ENCODE data around the gene PTPRA. TPM values are rescaled to one million over a fixed set of nuclear protein-coding genes. Genes with fewer than 3 reads are reported as not detected.

The PTPRA gene
- total and polyA plus RNA-seq, 2 of the 13 experiments (the other 11 are each of a cell fraction or from before 2014, with no cell fraction given): 47.2 to 127 TPM

GRCh38 chr20:3067139-3068014 lies 194.1 kb downstream of the PTPRA start:
- H4K20me1 ChIP-seq (ENCODE audit: insufficient read depth, low read length): no peaks in the 10 kb centered on the region
- no peaks in the 10 kb centered on the region for H3K79me2 ChIP-seq (ENCODE audit: insufficient read depth, low read length)
- CTCF ChIA-PET (ENCODE audit: low intra/inter-chr PET ratio, low total read pairs): no interaction called here
- POLR2A ChIA-PET: interaction anchor here (1.1 kb wide), 1 partner anchor 54 kb away, joined by 3 read pairs; no protein-coding TSS in a partner anchor
- H3K4me2 ChIP-seq (ENCODE audit: low read depth, low read length): peak overlapping the region; percentile 60
- no peaks in the 10 kb centered on the region for H3K9me3 ChIP-seq (ENCODE audit: low read length)
- DNase-seq (ENCODE audit: low spot score) (no peak), ATAC-seq (no peak), FAIRE-seq (no peak)
- peak overlapping the region in 1 of 3 experiments; percentile 12; a peak in 1 of 6 replicates for H3K4me3 ChIP-seq (replicated peaks in 1 of 3; ENCODE audit: insufficient read depth in 1 of 3, low read depth in 2 of 3, low read length in 3 of 3)
- H2AFZ ChIP-seq (ENCODE audit: low read length): no peak overlapping the region
- H3K27me3 ChIP-seq (ENCODE audit: control insufficient read depth in 1 of 2, insufficient read depth in 2 of 2, low read length in 2 of 2): peaks cover 4 to 23% of the 10 kb centered on the region in 2 experiments; a peak in 4 of 5 replicates
- peaks cover 67% of the 10 kb centered on the region for H3K4me1 ChIP-seq (ENCODE audit: insufficient read depth, low read length)
- 8% methylated on average over 23 of the region's 23 CpGs for WGBS (ENCODE audit: low lambda C conversion rate)
- no peak overlapping the region for H3K27ac ChIP-seq (ENCODE audit: extremely low read length, insufficient read depth, low read length)
- H3K9ac ChIP-seq (ENCODE audit: insufficient read depth, low read depth, low read length): no peak overlapping the region
- BruUV-seq (replicated peaks): no TSS peak
- no peaks in the 10 kb centered on the region for H3K36me3 ChIP-seq (replicated peaks in 1 of 2; ENCODE audit: control insufficient read depth in 1 of 2, insufficient read depth in 2 of 2, low read length in 2 of 2)
- in situ Hi-C loops (cut with HindIII; ENCODE audit: extremely low pct_ligation_motif_present, low pct_unique_long_range_greater_than_20kb): no loop called here
- intact Hi-C loops (cut with micrococcal nuclease; ENCODE audit: unreplicated experiment): no loop called here
- TF ChIP-seq ASH2L (IDR thresholded peaks at IDR 0.05; ENCODE audit: insufficient read length, low read depth, low read length) (no peak), KDM1A (CRISPR knock-in tag; IDR thresholded peaks at IDR 0.05) (no peak), SMAD3 (CRISPR knock-in tag; IDR thresholded peaks at IDR 0.05) (no peak), RARG (CRISPR knock-in tag; IDR thresholded peaks at IDR 0.05; ENCODE audit: low read depth) (no peak), SRSF9 (IDR thresholded peaks at IDR 0.05; ENCODE audit: borderline replicate concordance, insufficient read depth, low read depth, low read length, poor library complexity, severe bottlenecking) (no peak), MED13 (CRISPR knock-in tag; IDR thresholded peaks at IDR 0.05) (no peak), EP300 (IDR thresholded peaks at IDR 0.05; ENCODE audit: low read depth in 2 of 2, low read length in 2 of 2) (no peak), EP300 (CRISPR knock-in tag; IDR thresholded peaks at IDR 0.05; ENCODE audit: borderline replicate concordance) (no peak), DR1 (CRISPR knock-in tag; IDR thresholded peaks at IDR 0.05) (no peak), STAT5B (CRISPR knock-in tag; IDR thresholded peaks at IDR 0.05) (no peak), RFX1 (IDR thresholded peaks at IDR 0.05) (no peak), SRSF1 (optimal IDR thresholded peaks at IDR 0.05; ENCODE audit: low read depth, low read length) (no peak), ZNF570 (CRISPR knock-in tag; IDR thresholded peaks at IDR 0.05; ENCODE audit: borderline replicate concordance) (no peak), NONO (IDR thresholded peaks at IDR 0.05) (no peak), NONO (CRISPR knock-in tag; conservative IDR thresholded peaks at IDR 0.05) (peak; percentile 39; the same call in 1 of the 2 replicates)
- TF ChIP-seq, protein P1, sequence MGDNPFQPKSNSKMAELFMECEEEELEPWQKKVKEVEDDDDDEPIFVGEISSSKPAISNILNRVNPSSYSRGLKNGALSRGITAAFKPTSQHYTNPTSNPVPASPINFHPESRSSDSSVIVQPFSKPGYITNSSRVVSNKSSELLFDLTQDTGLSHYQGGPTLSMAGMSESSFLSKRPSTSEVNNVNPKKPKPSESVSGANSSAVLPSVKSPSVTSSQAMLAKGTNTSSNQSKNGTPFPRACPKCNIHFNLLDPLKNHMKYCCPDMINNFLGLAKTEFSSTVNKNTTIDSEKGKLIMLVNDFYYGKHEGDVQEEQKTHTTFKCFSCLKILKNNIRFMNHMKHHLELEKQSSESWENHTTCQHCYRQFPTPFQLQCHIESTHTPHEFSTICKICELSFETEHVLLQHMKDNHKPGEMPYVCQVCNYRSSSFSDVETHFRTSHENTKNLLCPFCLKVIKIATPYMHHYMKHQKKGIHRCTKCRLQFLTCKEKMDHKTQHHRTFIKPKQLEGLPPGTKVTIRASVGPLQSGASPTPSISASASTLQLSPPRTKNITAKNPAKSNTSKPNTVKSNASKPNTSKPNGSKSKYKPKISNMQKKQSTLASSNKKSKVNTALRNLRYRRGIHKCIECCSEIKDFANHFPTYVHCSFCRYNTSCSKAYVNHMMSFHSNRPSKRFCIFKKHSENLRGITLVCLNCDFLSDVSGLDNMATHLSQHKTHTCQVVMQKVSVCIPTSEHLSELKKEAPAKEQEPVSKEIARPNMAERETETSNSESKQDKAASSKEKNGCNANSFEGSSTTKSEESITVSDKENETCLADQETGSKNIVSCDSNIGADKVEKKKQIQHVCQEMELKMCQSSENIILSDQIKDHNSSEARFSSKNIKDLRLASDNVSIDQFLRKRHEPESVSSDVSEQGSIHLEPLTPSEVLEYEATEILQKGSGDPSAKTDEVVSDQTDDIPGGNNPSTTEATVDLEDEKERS (CRISPR knock-in tag; IDR thresholded peaks at IDR 0.05): no peak
- TF ChIP-seq, protein P2, sequence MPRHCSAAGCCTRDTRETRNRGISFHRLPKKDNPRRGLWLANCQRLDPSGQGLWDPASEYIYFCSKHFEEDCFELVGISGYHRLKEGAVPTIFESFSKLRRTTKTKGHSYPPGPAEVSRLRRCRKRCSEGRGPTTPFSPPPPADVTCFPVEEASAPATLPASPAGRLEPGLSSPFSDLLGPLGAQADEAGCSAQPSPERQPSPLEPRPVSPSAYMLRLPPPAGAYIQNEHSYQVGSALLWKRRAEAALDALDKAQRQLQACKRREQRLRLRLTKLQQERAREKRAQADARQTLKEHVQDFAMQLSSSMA (CRISPR knock-in tag; IDR thresholded peaks at IDR 0.05): no peak
- TF ChIP-seq, protein P3, sequence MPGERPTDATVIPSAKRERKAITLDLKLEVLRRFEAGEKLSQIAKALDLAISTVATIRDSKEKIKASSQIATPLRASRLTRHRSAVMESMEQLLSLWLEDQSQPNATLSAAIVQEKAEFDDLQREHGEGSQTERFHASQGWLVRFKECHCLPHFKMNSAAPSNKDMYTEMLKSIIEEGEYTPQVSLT (CRISPR knock-in tag; IDR thresholded peaks at IDR 0.05; ENCODE audit: borderline replicate concordance, low read depth): no peak
- TF ChIP-seq, protein P4, sequence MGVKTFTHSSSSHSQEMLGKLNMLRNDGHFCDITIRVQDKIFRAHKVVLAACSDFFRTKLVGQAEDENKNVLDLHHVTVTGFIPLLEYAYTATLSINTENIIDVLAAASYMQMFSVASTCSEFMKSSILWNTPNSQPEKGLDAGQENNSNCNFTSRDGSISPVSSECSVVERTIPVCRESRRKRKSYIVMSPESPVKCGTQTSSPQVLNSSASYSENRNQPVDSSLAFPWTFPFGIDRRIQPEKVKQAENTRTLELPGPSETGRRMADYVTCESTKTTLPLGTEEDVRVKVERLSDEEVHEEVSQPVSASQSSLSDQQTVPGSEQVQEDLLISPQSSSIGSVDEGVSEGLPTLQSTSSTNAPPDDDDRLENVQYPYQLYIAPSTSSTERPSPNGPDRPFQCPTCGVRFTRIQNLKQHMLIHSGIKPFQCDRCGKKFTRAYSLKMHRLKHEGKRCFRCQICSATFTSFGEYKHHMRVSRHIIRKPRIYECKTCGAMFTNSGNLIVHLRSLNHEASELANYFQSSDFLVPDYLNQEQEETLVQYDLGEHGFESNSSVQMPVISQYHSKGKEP (CRISPR knock-in tag; IDR thresholded peaks at IDR 0.05): no peak
